SH-SY5Y (cell line): ENCODE data around the gene PKNOX2.

ENCODE experiments used
- GATA2 ChIP-seq: IDR thresholded peaks from 2 replicates; pipeline ENCODE4 v1.6.1; 2011; ENCODE audit warnings: mild to moderate bottlenecking, low read depth, low read length
- GATA3 ChIP-seq: IDR thresholded peaks from 2 replicates; pipeline ENCODE4 v1.6.1; 2011; ENCODE audit warnings: low read depth, mild to moderate bottlenecking, low read length, moderate library complexity

DNA sequence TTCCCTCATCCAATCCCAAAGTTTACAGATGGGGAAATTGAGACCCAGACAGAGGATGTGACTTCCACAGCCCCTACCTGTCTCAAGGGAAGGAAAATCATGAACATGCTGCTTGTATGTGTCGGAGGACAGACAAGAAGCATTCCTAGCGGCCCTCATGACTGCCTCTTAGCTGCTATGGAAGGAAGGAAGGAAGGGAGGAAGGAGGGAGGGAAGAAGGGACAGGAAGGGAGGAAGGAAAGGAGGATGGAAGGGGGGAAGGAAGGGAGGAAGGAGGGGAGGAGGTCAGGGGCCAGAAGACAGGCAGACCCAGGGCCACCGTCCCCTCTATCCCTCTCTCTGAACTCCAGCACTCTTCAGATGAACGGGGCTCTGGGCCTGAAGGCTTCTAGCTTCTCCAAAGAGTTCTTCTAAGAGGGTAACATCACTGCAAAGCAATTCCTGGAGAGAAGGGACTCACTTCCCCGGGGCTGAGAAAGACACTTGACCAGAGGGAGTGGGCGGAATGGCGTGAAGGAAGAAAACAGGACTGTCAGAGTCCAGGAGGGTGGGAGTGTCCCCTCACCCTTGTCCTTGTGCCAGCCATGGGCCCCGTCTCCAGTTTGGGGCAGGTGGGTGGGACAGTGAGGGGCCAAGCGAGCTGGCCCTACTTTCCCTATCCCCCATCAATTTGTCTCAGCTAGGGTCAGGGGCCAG lies 182.2 kb downstream of the PKNOX2 start:
- TF ChIP-seq GATA2 (no peak), GATA3 (no peak)
